MM.1S (cell line): Measurements from ENCODE around the gene MOCS2.

Experiments
- DNase-seq: peaks from one replicate; pipeline ENCODE4 v3.0.0-alpha.2; 2015
- H2AFZ ChIP-seq: fragments of 300-600 bp; sonication (generic); 2 replicates; pipeline ENCODE4 v1.6.0; 2016; ENCODE audit warnings: antibody characterized with exemption, low read length
- H3F3A ChIP-seq: fragments of 300-600 bp; sonication (generic); 2 replicates; pipeline ENCODE4 v1.6.1; 2016; ENCODE audit warnings: mild to moderate bottlenecking, antibody characterized with exemption, low read length, moderate library complexity, mixed read lengths; ENCODE audit not compliant: insufficient read depth
- H3K27ac ChIP-seq: fragments of 300-600 bp; sonication (generic); 2 replicates; pipeline ENCODE4 v1.5.1; 2016; ENCODE audit warnings: mild to moderate bottlenecking, low read length
- H3K27me3 ChIP-seq: fragments of 300-600 bp; sonication (generic); replicated peaks from 2 replicates; pipeline ENCODE4 v1.6.0; 2016; ENCODE audit warnings: low read length; ENCODE audit not compliant: insufficient read depth
- H3K36me3 ChIP-seq: fragments of 300-600 bp; sonication (generic); replicated peaks from 2 replicates; pipeline ENCODE4 v1.6.1; 2016; ENCODE audit warnings: mild to moderate bottlenecking, low read length, mixed read lengths; ENCODE audit not compliant: insufficient read depth
- H3K4me1 ChIP-seq: fragments of 300-600 bp; sonication (generic); 2 replicates; pipeline ENCODE4 v1.6.1; 2016; ENCODE audit warnings: low read length, mixed read lengths
- H3K4me2 ChIP-seq: fragments of 300-600 bp; sonication (generic); 2 replicates; pipeline ENCODE4 v1.6.0; 2016; ENCODE audit warnings: low read depth, low read length
- H3K4me3 ChIP-seq: fragments of 300-600 bp; sonication (generic); 2 replicates; pipeline ENCODE4 v1.5.1; 2016; ENCODE audit warnings: low read length, mixed read lengths
- H3K79me2 ChIP-seq: fragments of 300-600 bp; sonication (generic); 2 replicates; pipeline ENCODE4 v1.6.1; 2016; ENCODE audit warnings: mixed run types, low read length, mixed read lengths
- H3K9ac ChIP-seq: fragments of 300-600 bp; sonication (generic); 2 replicates; pipeline ENCODE4 v1.6.1; 2016; ENCODE audit warnings: low read length, mixed read lengths
- H3K9me2 ChIP-seq: fragments of 300-600 bp; sonication (generic); replicated peaks from 2 replicates; pipeline ENCODE4 v1.6.1; 2016; ENCODE audit warnings: mild to moderate bottlenecking, low read length, mixed read lengths; ENCODE audit not compliant: insufficient read depth
- H3K9me3 ChIP-seq: fragments of 300-600 bp; sonication (generic); replicated peaks from 2 replicates; pipeline ENCODE4 v1.6.1; 2016; ENCODE audit warnings: mild to moderate bottlenecking, low read length, mixed read lengths; ENCODE audit not compliant: insufficient read depth
- H4K20me1 ChIP-seq: fragments of 300-600 bp; sonication (generic); 2 replicates; pipeline ENCODE4 v1.6.1; 2016; ENCODE audit warnings: mild to moderate bottlenecking, low read length, moderate library complexity, mixed read lengths; ENCODE audit not compliant: insufficient read depth
- EZH2 ChIP-seq: fragments of 300-600 bp; sonication (generic); optimal IDR thresholded peaks from 2 replicates; pipeline ENCODE3; 2017; ENCODE audit warnings: low read depth, mild to moderate bottlenecking, antibody characterized with exemption, low read length, mixed read lengths
- EZH2phosphoT487 ChIP-seq: fragments of 300-600 bp; sonication (generic); IDR thresholded peaks from 2 replicates; pipeline ENCODE4 v1.6.1; 2018; ENCODE audit warnings: antibody characterized with exemption, low read length
- TF ChIP-seq, protein P1 (sequence below): fragments of 300-600 bp; sonication (generic); IDR thresholded peaks from 2 replicates; pipeline ENCODE4 v1.5.1; 2016; ENCODE audit warnings: antibody characterized with exemption, low read length, mixed read lengths

The MOCS2 gene

GRCh38 chr5:53055365-53055764, 54.2 kb downstream of the MOCS2 start:
- no peaks in the 10 kb centered on the region for H3K9me2 ChIP-seq
- no peaks in the 10 kb centered on the region for H3F3A ChIP-seq
- no peaks in the 10 kb centered on the region for H3K27me3 ChIP-seq
- no peaks in the 10 kb centered on the region for H3K4me1 ChIP-seq
- H3K9ac ChIP-seq = no peak overlapping the region
- no peak overlapping the region for H3K27ac ChIP-seq
- H3K36me3 ChIP-seq = no peaks in the 10 kb centered on the region
- TF ChIP-seq EZH2phosphoT487 (no peak), EZH2 (no peak)
- TF ChIP-seq, protein P1, sequence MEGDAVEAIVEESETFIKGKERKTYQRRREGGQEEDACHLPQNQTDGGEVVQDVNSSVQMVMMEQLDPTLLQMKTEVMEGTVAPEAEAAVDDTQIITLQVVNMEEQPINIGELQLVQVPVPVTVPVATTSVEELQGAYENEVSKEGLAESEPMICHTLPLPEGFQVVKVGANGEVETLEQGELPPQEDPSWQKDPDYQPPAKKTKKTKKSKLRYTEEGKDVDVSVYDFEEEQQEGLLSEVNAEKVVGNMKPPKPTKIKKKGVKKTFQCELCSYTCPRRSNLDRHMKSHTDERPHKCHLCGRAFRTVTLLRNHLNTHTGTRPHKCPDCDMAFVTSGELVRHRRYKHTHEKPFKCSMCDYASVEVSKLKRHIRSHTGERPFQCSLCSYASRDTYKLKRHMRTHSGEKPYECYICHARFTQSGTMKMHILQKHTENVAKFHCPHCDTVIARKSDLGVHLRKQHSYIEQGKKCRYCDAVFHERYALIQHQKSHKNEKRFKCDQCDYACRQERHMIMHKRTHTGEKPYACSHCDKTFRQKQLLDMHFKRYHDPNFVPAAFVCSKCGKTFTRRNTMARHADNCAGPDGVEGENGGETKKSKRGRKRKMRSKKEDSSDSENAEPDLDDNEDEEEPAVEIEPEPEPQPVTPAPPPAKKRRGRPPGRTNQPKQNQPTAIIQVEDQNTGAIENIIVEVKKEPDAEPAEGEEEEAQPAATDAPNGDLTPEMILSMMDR = no peak
- H3K9me3 ChIP-seq = no peaks in the 10 kb centered on the region
- H3K4me3 ChIP-seq = no peak overlapping the region
- DNase-seq = no peak
- H2AFZ ChIP-seq = no peak overlapping the region
- no peaks in the 10 kb centered on the region for H3K79me2 ChIP-seq
- H3K4me2 ChIP-seq = no peak overlapping the region
- H4K20me1 ChIP-seq = no peaks in the 10 kb centered on the region

- Histone ChIP-seq H3K4me2 (no peak overlapping the region), H3F3A (no peaks in the 10 kb centered on the region), H3K4me3 (no peak overlapping the region), H3K27me3 (no peaks in the 10 kb centered on the region), H3K27ac (no peak overlapping the region), H2AFZ (no peak overlapping the region), H3K36me3 (no peaks in the 10 kb centered on the region), H3K4me1 (no peaks in the 10 kb centered on the region), H3K9me3 (no peaks in the 10 kb centered on the region), H4K20me1 (no peaks in the 10 kb centered on the region), H3K9ac (no peak overlapping the region), H3K79me2 (no peaks in the 10 kb centered on the region), H3K9me2 (no peaks in the 10 kb centered on the region)
- no peak for TF ChIP-seq EZH2phosphoT487
- TF ChIP-seq, protein P1 = no peak
- TF ChIP-seq EZH2 = no peak
- no peak for DNase-seq
These were observed 56.2 kb downstream of the MOCS2 start for GRCh38 chr5:53053364-53053763.

DNA sequence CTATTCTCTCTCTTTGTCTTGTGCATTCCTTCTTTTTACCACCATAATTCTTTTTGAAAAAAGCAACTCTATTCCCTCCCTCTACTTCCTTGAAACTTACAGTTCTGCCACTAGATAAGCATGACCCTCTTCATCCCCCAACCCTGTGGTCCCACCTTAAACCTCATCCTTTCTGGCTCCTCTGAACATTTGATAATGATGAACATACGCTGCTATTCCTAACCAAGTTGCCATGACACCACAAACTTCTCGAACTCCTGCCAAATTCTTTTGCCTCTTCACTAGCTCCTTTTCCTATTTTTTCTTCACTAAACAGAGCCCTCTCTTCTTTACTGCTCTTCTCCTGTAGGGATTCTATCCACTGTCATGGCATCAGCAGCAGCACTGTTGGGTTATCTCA, 57.1 kb downstream of the MOCS2 start:
- Histone ChIP-seq H3K9ac (no peak overlapping the region), H2AFZ (no peak overlapping the region), H3K36me3 (no peaks in the 10 kb centered on the region), H4K20me1 (no peaks in the 10 kb centered on the region), H3F3A (no peaks in the 10 kb centered on the region), H3K27ac (no peak overlapping the region), H3K27me3 (no peaks in the 10 kb centered on the region), H3K9me3 (no peaks in the 10 kb centered on the region), H3K4me3 (no peak overlapping the region), H3K9me2 (no peaks in the 10 kb centered on the region), H3K4me1 (no peaks in the 10 kb centered on the region), H3K79me2 (no peaks in the 10 kb centered on the region), H3K4me2 (no peak overlapping the region)
- DNase-seq = no peak
- TF ChIP-seq EZH2phosphoT487 = no peak
- TF ChIP-seq, protein P1 = no peak
- no peak for TF ChIP-seq EZH2
